OCI-LY7 (cell line): Measurements from ENCODE around the gene NCAM2. TPM values are rescaled to one million over a fixed set of nuclear protein-coding genes. Genes with fewer than 3 reads are reported as not detected.

ENCODE experiments used
- BruUV-seq: library from RNA; stranded (reverse); fragments of 400-500 nt; replicated peaks from 2 replicates; lab custom pipeline; 2021; lab: Mats Ljungman, UMichigan
- CTCF ChIA-PET: fragments of 300-600 bp; sonication (Branson Sonifier 250); formaldehyde crosslinking; loops from one replicate; lab custom pipeline; 2022; ENCODE audit warnings: antibody characterized with exemption; ENCODE audit not compliant: unreplicated experiment; lab: Charles Lee
- POLR2A ChIA-PET: fragments of 300-600 bp; sonication (Branson Sonifier 250); formaldehyde crosslinking; loops from one replicate; lab custom pipeline; 2022; ENCODE audit warnings: antibody characterized with exemption; lab: Charles Lee
- DNase-seq: peaks from one replicate; pipeline ENCODE4 v3.0.0-alpha.2; 2015; ENCODE audit warnings: low spot score
- H2AFZ ChIP-seq: fragments of 200-600 bp; sonication (generic), shearing (Covaris generic); 2 replicates; pipeline ENCODE4 v1.6.1; 2014; ENCODE audit warnings: mild to moderate bottlenecking, antibody characterized with exemption, low read length, moderate library complexity
- H3K27ac ChIP-seq: fragments of 200-600 bp; sonication (generic); 2 replicates; pipeline ENCODE4 v1.5.1; 2014; ENCODE audit warnings: mixed run types, low read depth, mild to moderate bottlenecking, moderate library complexity, low read length, inconsistent platforms; ENCODE audit not compliant: poor library complexity, severe bottlenecking
- H3K36me3 ChIP-seq: fragments of 200-600 bp; sonication (generic); 2 replicates; pipeline ENCODE4 v1.6.1; 2014; ENCODE audit warnings: mild to moderate bottlenecking, antibody characterized with exemption, low read length, moderate library complexity, mixed read lengths; ENCODE audit not compliant: insufficient read depth
- H3K4me1 ChIP-seq: fragments of 200-600 bp; sonication (generic); 2 replicates; pipeline ENCODE4 v1.5.1; 2014; ENCODE audit warnings: mild to moderate bottlenecking, low read length; ENCODE audit not compliant: insufficient read depth, poor library complexity, severe bottlenecking
- H3K4me2 ChIP-seq: fragments of 200-600 bp; sonication (generic); 2 replicates; pipeline ENCODE4 v1.6.1; 2014; ENCODE audit warnings: mild to moderate bottlenecking, low read length
- H3K4me3 ChIP-seq: fragments of 200-600 bp; sonication (generic); 2 replicates; pipeline ENCODE4 v1.5.1; 2014; ENCODE audit warnings: mild to moderate bottlenecking, low read depth, low read length; ENCODE audit not compliant: poor library complexity, severe bottlenecking
- H3K79me2 ChIP-seq: fragments of 200-600 bp; sonication (generic); 2 replicates; pipeline ENCODE4 v1.6.1; 2016; ENCODE audit warnings: low read depth, mild to moderate bottlenecking, low read length, moderate library complexity, mixed read lengths; ENCODE audit not compliant: insufficient read depth
- H3K9me2 ChIP-seq: fragments of 200-600 bp; sonication (generic); 2 replicates; pipeline ENCODE4 v1.6.1; 2016; ENCODE audit warnings: mild to moderate bottlenecking, low read length, mixed read lengths; ENCODE audit not compliant: insufficient read depth
- H3K9me3 ChIP-seq: fragments of 200-600 bp; sonication (generic); 2 replicates; pipeline ENCODE4 v1.6.1; 2014; ENCODE audit warnings: mild to moderate bottlenecking, mixed run types, low read length, mixed read lengths
- H4K20me1 ChIP-seq: fragments of 200-600 bp; sonication (generic); 2 replicates; pipeline ENCODE4 v1.6.1; 2014; ENCODE audit warnings: mild to moderate bottlenecking, antibody characterized with exemption, low read length, moderate library complexity, mixed read lengths; ENCODE audit not compliant: insufficient read depth
- EZH2phosphoT487 ChIP-seq: fragments of 200-600 bp; sonication (generic); IDR thresholded peaks from 2 replicates; pipeline ENCODE4 v1.6.1; 2018; ENCODE audit warnings: low read depth, borderline replicate concordance, mild to moderate bottlenecking, mixed run types, antibody characterized with exemption, low read length, moderate library complexity, mixed read lengths
- intact Hi-C: fragments of 100-400 bp; cut with micrococcal nuclease; formaldehyde crosslinking; loops from one replicate; pipeline ENCODE4 v1.10.0; 2022; ENCODE audit not compliant: unreplicated experiment
- total RNA-seq, 2 experiments: library from RNA; depleted of rRNA in 1 of 2; stranded (reverse); fragments of >200 nt in 1 of 2; shearing (Covaris generic) in 1 of 2; gene quantifications; 2 replicates each; pipeline ENCODE4 v1.2.3, GENCODE V29; 2014 to 2022
- TF ChIP-seq, protein P1 (sequence below): fragments of 200-600 bp; sonication (generic); conservative IDR thresholded peaks from 2 replicates; pipeline ENCODE4 v1.5.1; 2014; ENCODE audit warnings: mild to moderate bottlenecking, antibody characterized with exemption, low read length, moderate library complexity, mixed read lengths

NCAM2 gene
- total RNA-seq, 2 experiments from 2014 or later, result not detected

DNA sequence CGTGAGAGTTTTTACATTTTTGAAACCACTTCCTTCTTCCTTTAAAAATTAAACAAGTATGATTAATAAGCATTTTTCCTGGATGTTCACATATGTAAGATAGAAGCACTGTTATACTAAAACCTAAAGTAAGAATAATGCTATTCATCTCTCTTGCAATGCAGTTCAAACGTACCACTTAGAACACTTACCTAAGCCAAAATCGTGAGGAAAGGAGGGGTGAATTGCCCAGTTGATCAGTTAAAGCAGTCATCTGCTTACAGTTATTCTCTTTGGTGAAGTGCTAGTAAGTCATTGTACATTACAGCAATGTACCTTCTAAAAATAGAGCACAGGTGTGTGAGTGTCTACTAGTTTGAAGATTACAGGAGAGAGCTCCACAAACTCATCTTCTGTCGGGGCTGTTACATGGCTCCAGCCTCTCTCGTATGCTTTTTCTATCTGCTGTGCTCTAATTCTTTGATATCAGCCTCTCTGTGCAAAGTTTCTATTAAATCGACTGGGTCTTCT, 3.4 kb downstream of the NCAM2 start:
- POLR2A ChIA-PET, result no interaction called here
- no peak overlapping the region for H3K4me3 ChIP-seq

DNA sequence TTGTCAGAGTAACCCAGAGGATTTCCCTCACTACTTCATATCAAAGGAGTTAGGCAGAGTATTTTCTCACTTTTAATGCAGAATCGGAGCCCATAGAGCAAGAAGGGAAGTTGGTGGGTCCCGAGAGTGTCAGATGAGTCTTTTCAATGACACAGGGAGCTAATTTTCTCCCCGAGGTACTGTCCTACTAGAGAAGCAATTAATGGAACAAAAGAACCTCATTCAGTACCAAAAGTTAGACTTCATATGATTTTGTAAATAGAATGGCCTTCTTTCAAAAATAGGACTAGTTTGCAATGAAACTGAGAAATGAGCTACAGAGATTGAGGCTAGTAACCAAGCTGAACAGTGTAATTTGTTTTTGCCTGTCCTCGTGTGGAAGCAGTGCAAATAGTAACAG, 3.9 kb downstream of the NCAM2 start:
- no peak overlapping the region for H2AFZ ChIP-seq
- intact Hi-C loops, result loop anchor here (10.0 kb wide), 1 partner anchor 923 kb away; no protein-coding TSS in a partner anchor
- TF ChIP-seq, protein P1, sequence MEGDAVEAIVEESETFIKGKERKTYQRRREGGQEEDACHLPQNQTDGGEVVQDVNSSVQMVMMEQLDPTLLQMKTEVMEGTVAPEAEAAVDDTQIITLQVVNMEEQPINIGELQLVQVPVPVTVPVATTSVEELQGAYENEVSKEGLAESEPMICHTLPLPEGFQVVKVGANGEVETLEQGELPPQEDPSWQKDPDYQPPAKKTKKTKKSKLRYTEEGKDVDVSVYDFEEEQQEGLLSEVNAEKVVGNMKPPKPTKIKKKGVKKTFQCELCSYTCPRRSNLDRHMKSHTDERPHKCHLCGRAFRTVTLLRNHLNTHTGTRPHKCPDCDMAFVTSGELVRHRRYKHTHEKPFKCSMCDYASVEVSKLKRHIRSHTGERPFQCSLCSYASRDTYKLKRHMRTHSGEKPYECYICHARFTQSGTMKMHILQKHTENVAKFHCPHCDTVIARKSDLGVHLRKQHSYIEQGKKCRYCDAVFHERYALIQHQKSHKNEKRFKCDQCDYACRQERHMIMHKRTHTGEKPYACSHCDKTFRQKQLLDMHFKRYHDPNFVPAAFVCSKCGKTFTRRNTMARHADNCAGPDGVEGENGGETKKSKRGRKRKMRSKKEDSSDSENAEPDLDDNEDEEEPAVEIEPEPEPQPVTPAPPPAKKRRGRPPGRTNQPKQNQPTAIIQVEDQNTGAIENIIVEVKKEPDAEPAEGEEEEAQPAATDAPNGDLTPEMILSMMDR, result no peak
- no peak for TF ChIP-seq EZH2phosphoT487

More for the DNA sequence above, 3.4 kb downstream of the NCAM2 start:
- no peak overlapping the region for H3K4me2 ChIP-seq
- H2AFZ ChIP-seq, result no peak overlapping the region
- no peaks in the 10 kb centered on the region for H3K9me2 ChIP-seq
- peaks cover 3% of the 10 kb centered on the region; the same call in 1 of the 2 replicates for H3K9me3 ChIP-seq
- no peaks in the 10 kb centered on the region for H3K4me1 ChIP-seq
- no TSS peak for BruUV-seq
- H4K20me1 ChIP-seq, result no peaks in the 10 kb centered on the region
- no peaks in the 10 kb centered on the region for H3K79me2 ChIP-seq
- no peak overlapping the region for H3K27ac ChIP-seq
- intact Hi-C loops, result loop anchor here (10.0 kb wide), 1 partner anchor 923 kb away; no protein-coding TSS in a partner anchor
- no peak for DNase-seq
- H3K36me3 ChIP-seq, result no peaks in the 10 kb centered on the region
- TF ChIP-seq, protein P1, result no peak
- TF ChIP-seq EZH2phosphoT487, result no peak
- CTCF ChIA-PET, result no interaction called here

DNA sequence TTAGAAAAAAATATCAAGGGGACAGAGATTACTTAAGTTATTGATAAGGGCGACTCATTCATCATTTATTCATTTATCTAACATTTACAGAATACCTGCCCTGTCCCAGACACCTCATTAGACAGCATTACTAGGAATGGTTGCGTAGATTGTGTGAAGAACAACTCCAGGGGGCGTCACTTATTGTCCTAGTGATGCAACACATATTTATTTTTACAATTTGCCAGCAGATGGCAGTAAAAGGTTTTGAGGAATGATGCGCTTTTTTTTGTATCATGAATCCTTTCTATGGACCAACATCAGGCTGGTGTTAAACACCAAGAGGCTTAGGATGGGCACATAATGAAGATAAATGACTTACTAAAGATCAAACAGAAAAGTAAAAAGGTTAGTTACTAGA, 5.5 kb downstream of the NCAM2 start:
- H3K27ac ChIP-seq, result no peak overlapping the region
- no peaks in the 10 kb centered on the region for H3K36me3 ChIP-seq
- H2AFZ ChIP-seq, result no peak overlapping the region
- TF ChIP-seq, protein P1, result peak; percentile 60; the same call in 1 of the 2 replicates
- TF ChIP-seq EZH2phosphoT487, result no peak
- intact Hi-C loops, result loop anchor here (10.0 kb wide), 1 partner anchor 921 kb away; no protein-coding TSS in a partner anchor
- ChIA-PET POLR2A (no interaction called here), CTCF (no interaction called here)
- H3K9me2 ChIP-seq, result no peaks in the 10 kb centered on the region
- H3K4me2 ChIP-seq, result no peak overlapping the region
- no TSS peak for BruUV-seq
- H3K4me3 ChIP-seq, result no peak overlapping the region
- H3K79me2 ChIP-seq, result no peaks in the 10 kb centered on the region
- H3K9me3 ChIP-seq, result peaks cover 7% of the 10 kb centered on the region; the same call in 1 of the 2 replicates
- H3K4me1 ChIP-seq, result no peaks in the 10 kb centered on the region
- no peaks in the 10 kb centered on the region for H4K20me1 ChIP-seq
- peak; percentile 1 for DNase-seq

More for the DNA sequence above, 3.9 kb downstream of the NCAM2 start:
- H3K9me2 ChIP-seq, result no peaks in the 10 kb centered on the region
- no TSS peak for BruUV-seq
- H3K4me1 ChIP-seq, result no peaks in the 10 kb centered on the region
- no peak overlapping the region for H3K27ac ChIP-seq
- H3K36me3 ChIP-seq, result no peaks in the 10 kb centered on the region
- no peak overlapping the region for H3K4me3 ChIP-seq
- no peak for DNase-seq
- ChIA-PET CTCF (no interaction called here), POLR2A (no interaction called here)
- no peaks in the 10 kb centered on the region for H4K20me1 ChIP-seq
- H3K9me3 ChIP-seq, result peaks cover 3% of the 10 kb centered on the region; the same call in 1 of the 2 replicates
- no peaks in the 10 kb centered on the region for H3K79me2 ChIP-seq
- H3K4me2 ChIP-seq, result no peak overlapping the region
